Measurements from ENCODE around the gene B4GALT5.

B4GALT5 gene

DNA sequence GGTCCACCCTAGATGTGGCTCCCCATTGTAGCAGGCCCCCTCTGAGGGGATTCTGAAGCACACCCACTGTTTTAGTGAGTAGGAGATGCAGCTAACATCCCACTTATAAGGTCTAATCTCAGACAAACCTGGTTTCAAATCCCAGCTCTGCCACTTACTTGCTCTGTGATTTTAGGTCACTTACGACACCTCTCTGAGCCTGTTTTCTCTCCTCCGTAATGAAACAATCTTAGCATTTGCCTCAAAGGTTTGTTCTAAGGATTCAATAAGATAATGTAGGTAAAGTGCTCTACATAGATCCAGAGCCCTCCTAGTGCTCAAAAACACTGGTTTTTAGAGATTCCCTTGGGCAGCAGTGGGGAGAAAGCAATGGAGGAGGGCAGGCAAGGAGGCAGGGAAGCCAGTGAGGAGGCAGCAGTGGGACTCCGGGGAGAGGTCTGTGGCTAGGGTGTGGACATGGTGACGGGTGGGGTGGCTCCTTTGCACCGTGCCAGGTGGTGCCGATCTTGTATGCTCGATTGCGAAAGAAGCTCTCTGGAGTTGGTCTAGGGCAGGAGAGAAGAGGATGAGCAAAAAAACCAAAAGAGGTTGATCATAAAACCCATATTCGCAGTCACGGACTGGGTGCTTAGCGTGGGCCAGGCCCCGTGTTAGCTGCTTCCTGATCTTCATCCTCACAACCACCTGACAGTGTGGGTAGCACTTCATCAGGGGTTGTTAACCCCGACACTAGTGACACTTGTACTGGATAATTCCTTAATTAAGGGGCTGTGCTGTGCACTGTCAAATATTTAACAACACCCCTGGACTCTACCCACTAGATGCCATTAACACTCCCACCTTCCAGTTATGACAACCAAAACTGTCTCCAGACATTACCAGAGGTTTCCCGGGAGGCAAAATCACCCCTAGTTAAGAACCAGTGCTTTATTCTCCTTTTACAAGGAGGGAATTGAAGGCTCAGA is 129.0 kb downstream of the B4GALT5 start:
- no peak for DNase-seq (ENCODE audit: low spot score)

DNA sequence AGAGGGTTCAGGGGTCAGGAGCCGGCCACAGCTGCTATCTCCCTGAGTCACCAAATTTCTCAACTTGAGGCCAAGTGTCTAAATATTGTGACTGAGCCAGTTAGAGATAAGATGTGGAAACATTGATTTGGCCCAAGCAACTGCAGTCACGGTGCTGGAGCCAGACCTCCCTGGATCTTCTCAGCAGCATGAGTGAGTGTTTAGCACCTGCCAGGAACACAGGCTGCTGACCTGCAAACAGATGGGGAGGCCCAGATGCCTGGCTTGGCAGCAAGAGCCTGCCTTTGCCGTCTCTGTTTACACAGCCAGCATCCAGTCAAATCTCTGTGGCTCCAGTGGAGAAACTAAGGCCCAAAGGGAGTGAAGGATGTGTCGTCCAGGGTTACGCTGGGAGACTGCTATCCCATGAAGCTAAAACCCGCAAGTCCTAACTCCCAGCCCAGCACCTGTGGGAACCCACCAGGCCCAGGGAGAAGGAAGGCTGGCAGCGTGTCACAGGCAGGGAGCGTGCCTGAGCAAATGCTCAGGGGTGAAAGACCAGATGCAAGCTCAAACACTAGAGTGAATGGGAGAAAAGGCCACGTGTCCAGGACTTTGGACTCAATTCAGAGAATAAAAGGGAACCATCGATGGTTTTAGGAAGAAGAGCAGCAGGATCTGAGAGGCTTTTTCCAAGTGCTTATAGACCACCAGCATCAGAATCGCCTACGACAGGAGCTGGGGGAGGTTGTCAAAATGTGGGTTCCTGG is 129.8 kb downstream of the B4GALT5 start:
- no peak for DNase-seq (ENCODE audit: low spot score)

GRCh38 chr20:49583343-49583668 is 130.4 kb downstream of the B4GALT5 start:
- no peak for DNase-seq (ENCODE audit: low spot score)
